Measurements from ENCODE around the gene MINDY4B. TPM values are rescaled to one million over a fixed set of nuclear protein-coding genes. Genes with fewer than 3 reads are reported as not detected.

Gene MINDY4B
- polyA plus RNA-seq, 4 donors: 0.16 TPM; not detected in 3

GRCh38 chr3:150890831-150891230 is 14.4 kb downstream of the MINDY4B start:
- no peak for DNase-seq
- Histone ChIP-seq H3K4me3 (ENCODE audit: low read depth in 1 of 3, low read length in 3 of 3) (no peak overlapping the region), H3K27me3 (ENCODE audit: control insufficient read depth in 3 of 3, insufficient read depth in 3 of 3, low read length in 3 of 3) (no peaks in the 10 kb centered on the region), H3K27ac (ENCODE audit: low read depth in 1 of 3, low read length in 2 of 3) (no peak overlapping the region), H3K4me1 (ENCODE audit: control insufficient read depth in 3 of 3, insufficient read depth in 2 of 3, low read depth in 1 of 3, low read length in 2 of 3) (no peaks in the 10 kb centered on the region), H3K9me3 (ENCODE audit: control insufficient read depth in 2 of 2, insufficient read depth in 1 of 2, low read depth in 1 of 2, low read length in 1 of 2) (no peaks in the 10 kb centered on the region), H3K36me3 (ENCODE audit: control insufficient read depth in 3 of 3, insufficient read depth in 2 of 3, low read depth in 1 of 3, low read length in 3 of 3) (no peaks in the 10 kb centered on the region)
- no peak for FAIRE-seq
- WGBS, 3 donors: 87 to 92% (median 87%) methylated on average over 9 of the region's 9 CpGs

GRCh38 chr3:150890295-150890694 is 14.9 kb downstream of the MINDY4B start:
- no peaks in the 10 kb centered on the region for H3K4me1 ChIP-seq (ENCODE audit: control insufficient read depth in 3 of 3, insufficient read depth in 2 of 3, low read depth in 1 of 3, low read length in 2 of 3)
- H3K27me3 ChIP-seq (ENCODE audit: control insufficient read depth in 3 of 3, insufficient read depth in 3 of 3, low read length in 3 of 3): no peaks in the 10 kb centered on the region
- DNase-seq (no peak), FAIRE-seq (no peak)
- WGBS, 3 donors: 79 to 82% (median 80%) methylated on average over 3 of the region's 3 CpGs
- H3K27ac ChIP-seq (ENCODE audit: low read depth in 1 of 3, low read length in 2 of 3): no peak overlapping the region
- H3K36me3 ChIP-seq (ENCODE audit: control insufficient read depth in 3 of 3, insufficient read depth in 2 of 3, low read depth in 1 of 3, low read length in 3 of 3): no peaks in the 10 kb centered on the region
- no peak overlapping the region for H3K4me3 ChIP-seq (ENCODE audit: low read depth in 1 of 3, low read length in 3 of 3)
- no peaks in the 10 kb centered on the region for H3K9me3 ChIP-seq (ENCODE audit: control insufficient read depth in 2 of 2, insufficient read depth in 1 of 2, low read depth in 1 of 2, low read length in 1 of 2)

- Histone ChIP-seq H3K27ac (ENCODE audit: low read depth in 1 of 3, low read length in 2 of 3) (no peak overlapping the region), H3K27me3 (ENCODE audit: control insufficient read depth in 3 of 3, insufficient read depth in 3 of 3, low read length in 3 of 3) (no peaks in the 10 kb centered on the region), H3K9me3 (ENCODE audit: control insufficient read depth in 2 of 2, insufficient read depth in 1 of 2, low read depth in 1 of 2, low read length in 1 of 2) (no peaks in the 10 kb centered on the region), H3K4me1 (ENCODE audit: control insufficient read depth in 3 of 3, insufficient read depth in 2 of 3, low read depth in 1 of 3, low read length in 2 of 3) (no peaks in the 10 kb centered on the region), H3K36me3 (ENCODE audit: control insufficient read depth in 3 of 3, insufficient read depth in 2 of 3, low read depth in 1 of 3, low read length in 3 of 3) (no peaks in the 10 kb centered on the region), H3K4me3 (ENCODE audit: low read depth in 1 of 3, low read length in 3 of 3) (no peak overlapping the region)
- FAIRE-seq: no peak
- 83 to 90% (median 86%) methylated on average over 6 of the region's 6 CpGs for WGBS, 3 donors
- no peak for DNase-seq
Observed at GRCh38 chr3:150889106-150889505, 16.1 kb downstream of the MINDY4B start.

GRCh38 chr3:150887031-150887430 is 18.2 kb downstream of the MINDY4B start:
- H3K9me3 ChIP-seq (ENCODE audit: control insufficient read depth in 2 of 2, insufficient read depth in 1 of 2, low read depth in 1 of 2, low read length in 1 of 2): no peaks in the 10 kb centered on the region
- no peak overlapping the region for H3K4me3 ChIP-seq (ENCODE audit: low read depth in 1 of 3, low read length in 3 of 3)
- FAIRE-seq (no peak), DNase-seq (no peak)
- H3K27me3 ChIP-seq (ENCODE audit: control insufficient read depth in 3 of 3, insufficient read depth in 3 of 3, low read length in 3 of 3): peaks cover 0 to 4% (median 0%) of the 10 kb centered on the region in 3 donors
- no peaks in the 10 kb centered on the region for H3K4me1 ChIP-seq (ENCODE audit: control insufficient read depth in 3 of 3, insufficient read depth in 2 of 3, low read depth in 1 of 3, low read length in 2 of 3)
- no peak overlapping the region for H3K27ac ChIP-seq (ENCODE audit: low read depth in 1 of 3, low read length in 2 of 3)
- WGBS, 3 donors: 94 to 98% (median 95%) methylated on average over 2 of the region's 2 CpGs
- H3K36me3 ChIP-seq (ENCODE audit: control insufficient read depth in 3 of 3, insufficient read depth in 2 of 3, low read depth in 1 of 3, low read length in 3 of 3): no peaks in the 10 kb centered on the region

GRCh38 chr3:150885535-150885934 is 19.7 kb downstream of the MINDY4B start:
- no peak for FAIRE-seq
- H3K9me3 ChIP-seq (ENCODE audit: control insufficient read depth in 2 of 2, insufficient read depth in 1 of 2, low read depth in 1 of 2, low read length in 1 of 2): no peaks in the 10 kb centered on the region
- no peaks in the 10 kb centered on the region for H3K36me3 ChIP-seq (ENCODE audit: control insufficient read depth in 3 of 3, insufficient read depth in 2 of 3, low read depth in 1 of 3, low read length in 3 of 3)
- H3K4me3 ChIP-seq (ENCODE audit: low read depth in 1 of 3, low read length in 3 of 3): no peak overlapping the region
- no peaks in the 10 kb centered on the region for H3K4me1 ChIP-seq (ENCODE audit: control insufficient read depth in 3 of 3, insufficient read depth in 2 of 3, low read depth in 1 of 3, low read length in 2 of 3)
- H3K27ac ChIP-seq (ENCODE audit: low read depth in 1 of 3, low read length in 2 of 3): no peak overlapping the region
- no peak for DNase-seq
- H3K27me3 ChIP-seq (ENCODE audit: control insufficient read depth in 3 of 3, insufficient read depth in 3 of 3, low read length in 3 of 3): peaks cover 0 to 4% (median 0%) of the 10 kb centered on the region in 3 donors
- 46 to 78% (median 51%) methylated on average over 3 of the region's 3 CpGs for whole genome bisulfite sequencing, 3 donors

- Histone ChIP-seq H3K4me3 (ENCODE audit: low read depth in 1 of 3, low read length in 3 of 3) (no peak overlapping the region), H3K4me1 (ENCODE audit: control insufficient read depth in 3 of 3, insufficient read depth in 2 of 3, low read depth in 1 of 3, low read length in 2 of 3) (no peaks in the 10 kb centered on the region), H3K9me3 (ENCODE audit: control insufficient read depth in 2 of 2, insufficient read depth in 1 of 2, low read depth in 1 of 2, low read length in 1 of 2) (no peaks in the 10 kb centered on the region), H3K36me3 (ENCODE audit: control insufficient read depth in 3 of 3, insufficient read depth in 2 of 3, low read depth in 1 of 3, low read length in 3 of 3) (no peaks in the 10 kb centered on the region), H3K27ac (ENCODE audit: low read depth in 1 of 3, low read length in 2 of 3) (no peak overlapping the region), H3K27me3 (ENCODE audit: control insufficient read depth in 3 of 3, insufficient read depth in 3 of 3, low read length in 3 of 3) (peaks cover 0 to 4% (median 0%) of the 10 kb centered on the region in 3 donors)
- no peak for FAIRE-seq
- no peak for DNase-seq
- 71 to 89% (median 78%) methylated on average over 2 of the region's 2 CpGs for WGBS, 3 donors
Observed at GRCh38 chr3:150878996-150879575, 26.2 kb downstream of the MINDY4B start.

GRCh38 chr3:150878290-150878689 is 26.9 kb downstream of the MINDY4B start:
- H3K9me3 ChIP-seq (ENCODE audit: control insufficient read depth in 2 of 2, insufficient read depth in 1 of 2, low read depth in 1 of 2, low read length in 1 of 2): no peaks in the 10 kb centered on the region
- H3K4me3 ChIP-seq (ENCODE audit: low read depth in 1 of 3, low read length in 3 of 3): no peak overlapping the region
- no peaks in the 10 kb centered on the region for H3K27me3 ChIP-seq (ENCODE audit: control insufficient read depth in 3 of 3, insufficient read depth in 3 of 3, low read length in 3 of 3)
- no peak overlapping the region for H3K27ac ChIP-seq (ENCODE audit: low read depth in 1 of 3, low read length in 2 of 3)
- WGBS, 3 donors: 88 to 93% (median 92%) methylated on average over 1 of the region's 1 CpG
- DNase-seq: no peak
- H3K36me3 ChIP-seq (ENCODE audit: control insufficient read depth in 3 of 3, insufficient read depth in 2 of 3, low read depth in 1 of 3, low read length in 3 of 3): no peaks in the 10 kb centered on the region
- FAIRE-seq: no peak
- no peaks in the 10 kb centered on the region for H3K4me1 ChIP-seq (ENCODE audit: control insufficient read depth in 3 of 3, insufficient read depth in 2 of 3, low read depth in 1 of 3, low read length in 2 of 3)

- no peak for FAIRE-seq
- H3K36me3 ChIP-seq (ENCODE audit: control insufficient read depth in 3 of 3, insufficient read depth in 2 of 3, low read depth in 1 of 3, low read length in 3 of 3): no peaks in the 10 kb centered on the region
Observed at GRCh38 chr3:150877303-150877702, 27.9 kb downstream of the MINDY4B start.

GRCh38 chr3:150876611-150877265 is 28.5 kb downstream of the MINDY4B start:
- Histone ChIP-seq H3K4me1 (ENCODE audit: control insufficient read depth in 3 of 3, insufficient read depth in 2 of 3, low read depth in 1 of 3, low read length in 2 of 3) (no peaks in the 10 kb centered on the region), H3K4me3 (ENCODE audit: low read depth in 1 of 3, low read length in 3 of 3) (no peak overlapping the region), H3K27ac (ENCODE audit: low read depth in 1 of 3, low read length in 2 of 3) (no peak overlapping the region), H3K27me3 (ENCODE audit: control insufficient read depth in 3 of 3, insufficient read depth in 3 of 3, low read length in 3 of 3) (no peaks in the 10 kb centered on the region), H3K9me3 (ENCODE audit: control insufficient read depth in 2 of 2, insufficient read depth in 1 of 2, low read depth in 1 of 2, low read length in 1 of 2) (no peaks in the 10 kb centered on the region), H3K36me3 (ENCODE audit: control insufficient read depth in 3 of 3, insufficient read depth in 2 of 3, low read depth in 1 of 3, low read length in 3 of 3) (no peaks in the 10 kb centered on the region)
- DNase-seq: no peak
- no peak for FAIRE-seq
- WGBS, 3 donors: 80 to 88% (median 83%) methylated on average over 6 of the region's 6 CpGs

More at GRCh38 chr3:150877303-150877702, 27.9 kb downstream of the MINDY4B start:
- no peak for DNase-seq
- Histone ChIP-seq H3K4me3 (ENCODE audit: low read depth in 1 of 3, low read length in 3 of 3) (no peak overlapping the region), H3K27ac (ENCODE audit: low read depth in 1 of 3, low read length in 2 of 3) (no peak overlapping the region), H3K9me3 (ENCODE audit: control insufficient read depth in 2 of 2, insufficient read depth in 1 of 2, low read depth in 1 of 2, low read length in 1 of 2) (no peaks in the 10 kb centered on the region), H3K4me1 (ENCODE audit: control insufficient read depth in 3 of 3, insufficient read depth in 2 of 3, low read depth in 1 of 3, low read length in 2 of 3) (no peaks in the 10 kb centered on the region), H3K27me3 (ENCODE audit: control insufficient read depth in 3 of 3, insufficient read depth in 3 of 3, low read length in 3 of 3) (no peaks in the 10 kb centered on the region)
- WGBS, 3 donors: 88 to 94% (median 91%) methylated on average over 3 of the region's 3 CpGs

Measured in small intestine (tissue), 7 donors.